AG04449 (cell line): ENCODE results near the gene BAHCC1.

Source experiments
- CTCF ChIA-PET: fragments of 350-600 bp; formaldehyde crosslinking; extraction: SDS; loops from one replicate; lab custom pipeline; 2021; ENCODE audit warnings: antibody characterized with exemption; lab: Yijun Ruan, JAX
- POLR2A ChIA-PET: fragments of 400-600, 350-600 bp; formaldehyde crosslinking; extraction: SDS; loops from one replicate; lab custom pipeline; 2020; ENCODE audit warnings: antibody characterized with exemption, inconsistent platforms; lab: Yijun Ruan, JAX
- DNase-seq: peaks from one replicate; pipeline ENCODE4 v3.0.0-alpha.2; 2010; ENCODE audit warnings: low read depth, low spot score
- H3K4me3 ChIP-seq: 2 replicates; pipeline ENCODE4 v1.5.1; 2011; ENCODE audit warnings: low read depth, mild to moderate bottlenecking, control low read depth, low read length
- CTCF ChIP-seq: IDR thresholded peaks from one replicate; pipeline ENCODE4 v1.5.1; 2011; ENCODE audit warnings: mild to moderate bottlenecking, moderate library complexity, low read length, control low read depth, inconsistent platforms; ENCODE audit not compliant: insufficient read depth; ENCODE audit errors: missing control alignments

The BAHCC1 gene

GRCh38 chr17:81481815-81482505 lies 86.7 kb downstream of the BAHCC1 start:
- POLR2A ChIA-PET: interaction anchor here (0.9 kb wide), 1 partner anchor 10 kb away, joined by 3 read pairs; no protein-coding TSS in a partner anchor
- no peak for TF ChIP-seq CTCF
- DNase-seq: no peak
- H3K4me3 ChIP-seq: peak overlapping the region; percentile 51
- CTCF ChIA-PET: interaction anchor here (1.0 to 8.4 kb wide), 11 partner anchors 10 to 243 kb away, joined by 3 to 188 read pairs (median 6); partner anchors contain the start of genes BAHCC1, NDUFAF8 and TEPSIN

- no peak for DNase-seq
- POLR2A ChIA-PET: no interaction called here
- H3K4me3 ChIP-seq: no peak overlapping the region
Measured at GRCh38 chr17:81482673-81483072, 87.4 kb downstream of the BAHCC1 start.

GRCh38 chr17:81483085-81483861 lies 88.0 kb downstream of the BAHCC1 start:
- TF ChIP-seq CTCF: no peak
- DNase-seq: no peak
- ChIA-PET CTCF (interaction anchor here (1.3 to 8.4 kb wide), 17 partner anchors 10 to 341 kb away, joined by 3 to 188 read pairs (median 13); partner anchors contain the start of gene BAHCC1), POLR2A (no interaction called here)
- H3K4me3 ChIP-seq: no peak overlapping the region

More at GRCh38 chr17:81482673-81483072, 87.4 kb downstream of the BAHCC1 start:
- CTCF ChIA-PET: interaction anchor here (1.3 to 8.4 kb wide), 10 partner anchors 11 to 240 kb away, joined by 3 to 188 read pairs (median 20); partner anchors contain the start of gene BAHCC1
- no peak for TF ChIP-seq CTCF

- CTCF ChIA-PET: interaction anchor here (0.9 to 8.4 kb wide), 21 partner anchors 11 to 341 kb away, joined by 3 to 188 read pairs (median 9); partner anchors contain the start of gene BAHCC1
- no peak for DNase-seq
- H3K4me3 ChIP-seq: peak overlapping the region; percentile 40
- no peak for TF ChIP-seq CTCF
- POLR2A ChIA-PET: interaction anchor here (1.0 to 1.6 kb wide), 2 partner anchors 87 to 98 kb away, joined by 3 to 12 read pairs; no protein-coding TSS in a partner anchor
Measured at GRCh38 chr17:81483862-81484194, 88.6 kb downstream of the BAHCC1 start.

GRCh38 chr17:81484195-81484979 lies 89.1 kb downstream of the BAHCC1 start:
- POLR2A ChIA-PET: interaction anchor here (0.5 to 1.6 kb wide), 11 partner anchors 18 to 245 kb away, joined by 3 to 12 read pairs (median 4); partner anchors contain the start of genes ACTG1, BAHCC1, NDUFAF8 and TEPSIN
- TF ChIP-seq CTCF: peak; percentile 83
- no peak for DNase-seq
- CTCF ChIA-PET: interaction anchor here (0.6 to 8.4 kb wide), 48 partner anchors 10 to 344 kb away, joined by 3 to 188 read pairs (median 4); partner anchors contain the start of genes BAHCC1, NDUFAF8, SLC38A10 and TEPSIN
- peak overlapping the region; percentile 57 for H3K4me3 ChIP-seq
